Epithelial cell of esophagus (primary cell): ENCODE results near the gene FMNL1.

Source experiments
- DNase-seq: peaks from one replicate; pipeline ENCODE4 v3.0.0; 2010; ENCODE audit warnings: low read depth
- H3K4me3 ChIP-seq: 2 replicates; pipeline ENCODE4 v1.5.1; 2011; ENCODE audit warnings: mild to moderate bottlenecking, low read length, control low read depth
- CTCF ChIP-seq: IDR thresholded peaks from 2 replicates; pipeline ENCODE4 v1.5.1; 2011; ENCODE audit warnings: low read depth, mild to moderate bottlenecking, low read length, control low read depth, inconsistent platforms; ENCODE audit not compliant: insufficient read depth; ENCODE audit errors: missing control alignments

The FMNL1 gene

GRCh38 chr17:45227101-45227925, 5.6 kb downstream of the FMNL1 start:
- peak; percentile 33 for DNase-seq
- H3K4me3 ChIP-seq: no peak overlapping the region
- no peak for TF ChIP-seq CTCF

GRCh38 chr17:45227926-45228762, 6.5 kb downstream of the FMNL1 start:
- no peak overlapping the region for H3K4me3 ChIP-seq
- DNase-seq: no peak
- TF ChIP-seq CTCF: no peak

GRCh38 chr17:45228763-45229539, 7.3 kb downstream of the FMNL1 start:
- TF ChIP-seq CTCF: no peak
- peak; percentile 89 for DNase-seq
- no peak overlapping the region for H3K4me3 ChIP-seq

GRCh38 chr17:45229681-45230409, 8.2 kb downstream of the FMNL1 start:
- H3K4me3 ChIP-seq: no peak overlapping the region
- no peak for TF ChIP-seq CTCF
- DNase-seq: no peak

- no peak overlapping the region for H3K4me3 ChIP-seq
- DNase-seq: no peak
- no peak for TF ChIP-seq CTCF
Observed at GRCh38 chr17:45230410-45230786, 8.7 kb downstream of the FMNL1 start.

GRCh38 chr17:45230787-45231480, 9.2 kb downstream of the FMNL1 start:
- no peak overlapping the region for H3K4me3 ChIP-seq
- peak; percentile 71 for DNase-seq
- TF ChIP-seq CTCF: no peak
